WI38 (cell line): ENCODE measurements around the gene NFKBIZ.

Experiments used
- H3K4me3 ChIP-seq: 2 replicates; pipeline ENCODE4 v1.5.1; 2011; ENCODE audit warnings: low read depth, mild to moderate bottlenecking, control low read depth, low read length
- TF ChIP-seq, protein P1 (sequence below): IDR thresholded peaks from 2 replicates; pipeline ENCODE4 v1.5.1; 2012; ENCODE audit warnings: low read depth, mild to moderate bottlenecking, control low read depth, low read length

NFKBIZ gene

DNA sequence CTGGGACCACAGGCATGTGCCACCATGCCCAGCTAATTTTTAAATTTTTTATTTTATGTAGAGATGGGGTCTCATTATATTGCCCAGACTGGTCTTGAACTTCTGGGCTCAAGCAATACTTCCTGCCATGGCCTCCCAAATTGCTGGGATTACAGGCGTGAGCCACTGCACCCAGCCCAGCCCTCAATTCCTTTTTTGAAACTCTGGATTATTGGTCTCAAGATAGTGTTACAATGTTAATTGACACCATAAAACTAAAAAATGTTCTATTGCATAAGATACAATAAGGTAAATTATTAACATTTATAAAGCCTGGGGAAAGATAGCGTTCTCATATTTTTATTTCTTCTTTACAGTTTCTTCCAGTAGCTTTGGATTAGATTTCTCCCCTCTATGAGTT is 3.9 kb upstream of the NFKBIZ start:
- H3K4me3 ChIP-seq: no peak overlapping the region
- TF ChIP-seq, protein P1, sequence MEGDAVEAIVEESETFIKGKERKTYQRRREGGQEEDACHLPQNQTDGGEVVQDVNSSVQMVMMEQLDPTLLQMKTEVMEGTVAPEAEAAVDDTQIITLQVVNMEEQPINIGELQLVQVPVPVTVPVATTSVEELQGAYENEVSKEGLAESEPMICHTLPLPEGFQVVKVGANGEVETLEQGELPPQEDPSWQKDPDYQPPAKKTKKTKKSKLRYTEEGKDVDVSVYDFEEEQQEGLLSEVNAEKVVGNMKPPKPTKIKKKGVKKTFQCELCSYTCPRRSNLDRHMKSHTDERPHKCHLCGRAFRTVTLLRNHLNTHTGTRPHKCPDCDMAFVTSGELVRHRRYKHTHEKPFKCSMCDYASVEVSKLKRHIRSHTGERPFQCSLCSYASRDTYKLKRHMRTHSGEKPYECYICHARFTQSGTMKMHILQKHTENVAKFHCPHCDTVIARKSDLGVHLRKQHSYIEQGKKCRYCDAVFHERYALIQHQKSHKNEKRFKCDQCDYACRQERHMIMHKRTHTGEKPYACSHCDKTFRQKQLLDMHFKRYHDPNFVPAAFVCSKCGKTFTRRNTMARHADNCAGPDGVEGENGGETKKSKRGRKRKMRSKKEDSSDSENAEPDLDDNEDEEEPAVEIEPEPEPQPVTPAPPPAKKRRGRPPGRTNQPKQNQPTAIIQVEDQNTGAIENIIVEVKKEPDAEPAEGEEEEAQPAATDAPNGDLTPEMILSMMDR: no peak

DNA sequence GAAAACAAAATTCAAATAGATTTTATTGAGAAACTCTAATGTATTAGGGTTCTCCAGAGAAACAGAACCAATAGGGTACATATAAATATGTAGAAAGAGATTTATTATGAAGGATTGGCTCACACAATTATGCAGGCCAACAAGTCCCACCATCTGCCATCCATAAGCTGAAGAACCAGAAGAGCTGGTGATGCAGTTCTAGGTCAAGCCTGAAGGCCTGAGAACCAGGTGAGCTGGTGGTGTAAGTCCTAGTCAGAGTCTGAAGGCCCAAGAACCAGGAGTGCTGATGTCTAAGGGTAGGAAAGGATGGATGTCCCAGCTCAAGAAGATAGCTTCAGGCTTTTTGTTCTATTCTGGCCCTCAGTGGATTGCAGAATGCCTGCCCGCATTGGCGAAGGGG is 2.6 kb upstream of the NFKBIZ start:
- H3K4me3 ChIP-seq: no peak overlapping the region
- TF ChIP-seq, protein P1: no peak

DNA sequence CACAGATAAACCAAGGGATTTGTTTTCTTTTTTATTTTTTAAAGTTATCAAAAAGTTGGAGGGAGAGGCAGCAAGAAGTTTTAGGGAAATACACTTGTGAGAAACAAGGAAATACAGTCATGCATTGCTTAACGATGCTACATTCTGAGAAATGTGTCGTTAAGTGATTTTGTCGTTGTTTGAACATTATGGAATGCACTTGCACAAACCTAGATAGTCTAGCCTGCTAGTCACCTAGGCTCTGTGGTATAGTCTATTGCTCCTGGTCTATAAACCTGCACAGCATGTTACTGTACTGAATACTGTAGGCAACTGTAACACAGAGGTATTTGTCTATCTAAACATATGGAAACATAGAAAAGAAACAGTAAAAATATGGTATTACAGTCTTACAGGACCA is 2.0 kb upstream of the NFKBIZ start:
- TF ChIP-seq, protein P1: no peak
- H3K4me3 ChIP-seq: no peak overlapping the region

DNA sequence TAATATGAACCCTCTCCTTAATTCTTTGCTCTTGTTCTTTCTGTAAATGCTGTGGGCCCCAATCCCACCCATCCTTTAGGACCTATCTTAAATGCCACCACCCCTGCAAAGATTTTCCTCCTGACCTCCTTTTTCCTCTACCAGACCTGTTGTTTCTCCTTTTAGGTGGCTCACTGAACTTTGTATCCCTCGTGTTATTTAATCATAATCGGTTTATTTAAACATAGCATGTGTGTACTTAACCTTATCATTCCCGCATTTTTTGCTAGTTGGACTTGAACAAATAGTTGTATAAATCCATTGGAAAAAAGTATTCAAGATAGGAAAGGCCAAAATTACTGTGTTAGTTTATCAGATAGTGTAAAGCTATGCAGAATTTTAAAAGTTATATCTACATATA is 988 bp upstream of the NFKBIZ start:
- peak overlapping the region; percentile 58 for H3K4me3 ChIP-seq
- TF ChIP-seq, protein P1: no peak

DNA sequence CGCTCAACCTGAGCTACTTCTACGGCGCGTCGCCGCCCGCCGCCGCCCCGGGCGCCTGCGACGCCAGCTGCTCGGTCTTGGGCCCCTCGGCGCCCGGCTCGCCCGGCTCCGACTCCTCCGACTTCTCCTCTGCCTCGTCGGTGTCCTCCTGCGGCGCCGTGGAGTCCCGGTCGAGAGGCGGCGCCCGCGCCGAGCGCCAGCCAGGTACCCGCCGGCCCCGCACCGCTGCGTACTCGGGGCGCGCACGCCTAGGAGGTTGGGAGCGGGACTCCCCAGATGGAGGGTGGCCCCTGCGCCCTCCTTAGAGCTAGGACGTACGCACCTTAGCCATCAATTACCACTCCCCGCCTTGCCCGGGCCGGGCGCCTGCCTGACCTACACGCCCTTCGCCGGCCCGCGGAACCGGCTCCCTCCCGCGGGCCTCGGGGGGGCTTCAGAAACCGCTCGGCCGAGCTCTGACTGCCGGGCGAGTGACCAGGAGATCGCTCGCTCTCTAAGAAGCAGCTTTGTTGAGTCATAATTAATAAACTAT is 466 bp downstream of the NFKBIZ start:
- peak overlapping the region; percentile 88 for H3K4me3 ChIP-seq
- TF ChIP-seq, protein P1: no peak

DNA sequence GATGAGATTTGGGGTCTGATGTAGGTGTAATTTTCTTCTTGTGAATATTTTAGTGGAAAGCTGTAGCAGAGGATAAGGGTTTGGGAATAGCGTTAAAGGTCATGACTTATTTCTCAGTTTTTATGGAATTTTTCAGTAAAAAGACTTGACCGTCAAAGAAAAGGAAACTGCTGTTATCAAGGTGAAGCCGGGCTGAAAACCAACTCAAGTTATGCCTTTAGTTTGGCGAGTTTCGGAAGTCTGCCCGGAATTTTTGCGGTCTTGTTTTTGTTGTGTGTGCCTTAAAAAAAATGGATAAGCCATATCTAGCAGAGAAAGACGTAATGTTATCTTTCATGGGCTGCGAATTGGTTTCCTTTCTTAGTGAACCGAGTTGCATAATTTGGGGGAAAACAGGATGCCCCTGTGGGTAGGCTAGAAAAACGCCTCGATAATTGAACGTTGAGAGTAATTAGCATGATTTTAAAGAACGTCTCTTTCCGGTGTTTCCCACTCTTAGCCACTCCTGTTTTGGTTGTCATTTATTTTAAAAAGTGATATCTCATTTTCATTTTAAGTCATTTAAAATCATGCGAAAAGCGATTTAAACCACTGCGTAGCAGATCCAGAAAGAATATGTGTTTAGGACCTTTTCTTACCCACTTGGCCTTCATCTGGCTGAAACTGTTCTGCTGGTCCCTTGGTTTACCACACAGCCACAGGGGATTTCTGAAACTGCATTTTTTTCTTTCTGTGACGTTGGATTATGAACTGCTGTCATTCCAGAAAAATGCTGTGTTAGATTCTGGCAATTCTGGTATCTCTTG is 1.1 kb downstream of the NFKBIZ start:
- TF ChIP-seq, protein P1: no peak
- peak overlapping the region; percentile 88 for H3K4me3 ChIP-seq

DNA sequence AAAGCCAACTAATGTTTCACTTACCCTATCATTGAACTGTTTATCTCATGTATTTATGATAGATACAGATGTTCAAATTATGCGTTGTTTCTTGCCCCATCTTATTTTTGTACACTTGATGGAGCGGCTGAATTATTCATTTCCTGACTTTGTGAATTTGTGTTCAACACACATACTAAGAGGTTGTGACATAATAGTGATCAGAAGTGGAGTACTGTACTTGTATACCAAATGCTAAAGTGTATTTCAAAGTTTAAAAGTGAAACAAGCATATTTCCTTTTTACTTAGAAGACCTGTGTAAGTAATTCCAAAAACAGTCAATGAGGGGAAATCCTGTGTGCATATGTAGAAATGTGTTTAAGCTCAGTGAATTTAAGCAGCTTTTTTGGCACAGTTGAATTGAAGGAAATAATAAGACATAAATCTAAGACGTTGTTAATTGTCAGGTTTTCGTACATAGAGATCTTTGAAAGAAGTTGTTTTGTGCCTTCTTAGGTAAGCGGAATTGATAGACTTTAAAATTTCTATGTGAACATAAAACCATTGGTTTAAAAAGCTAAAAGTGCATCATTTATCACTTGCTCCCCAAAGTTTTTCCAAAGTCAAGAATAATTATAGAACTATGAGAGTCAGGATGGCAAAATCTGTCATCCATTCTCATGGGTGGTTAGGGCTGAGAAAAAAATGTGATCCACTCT is 1.9 kb downstream of the NFKBIZ start:
- TF ChIP-seq, protein P1: no peak
- peak overlapping the region; percentile 88 for H3K4me3 ChIP-seq
